CD4-positive, alpha-beta T cell (primary cell): ENCODE results near the gene DKK3. TPM values are rescaled to one million over a fixed set of nuclear protein-coding genes. Genes with fewer than 3 reads are reported as not detected.

Source experiments
- ATAC-seq: fragments of 200-7000 bp; cut with Tn5 transposase; one replicate; pipeline ENCODE4 v1.10.0; 2022; ENCODE audit warnings: mild to moderate bottlenecking; ENCODE audit not compliant: poor library complexity
- CTCF ChIA-PET: fragments of 350-600 bp; sonication (Branson Sonifier 250); formaldehyde crosslinking; loops from one replicate; lab custom pipeline; 2021; ENCODE audit warnings: antibody characterized with exemption, inconsistent platforms; lab: Charles Lee
- POLR2A ChIA-PET: fragments of 350-600 bp; sonication (Branson Sonifier 250); formaldehyde crosslinking; loops from one replicate; lab custom pipeline; 2021; ENCODE audit warnings: antibody characterized with exemption, inconsistent platforms; lab: Charles Lee
- DNase-seq, 14 experiments: peaks; one replicate each; pipeline ENCODE4 v3.0.0-alpha.2; 2013 to 2020; ENCODE audit warnings: mixed read lengths in 2 of 14
- H3K27ac ChIP-seq, 2 donors: one replicate each; pipeline versions ENCODE4 v1.5.1 to v1.7.0; 2013; ENCODE audit warnings: low read length in 2 of 2, low read depth in 1 of 2, mild to moderate bottlenecking in 1 of 2
- H3K27me3 ChIP-seq, 2 experiments: 1 replicate in 1 of 2; 2 replicates in 1 of 2; pipeline versions ENCODE4 v1.6.1 to v1.7.0; 2013; ENCODE audit warnings: low read length in 2 of 2, control low read depth in 1 of 2, mild to moderate bottlenecking in 1 of 2, moderate library complexity in 1 of 2; ENCODE audit not compliant: insufficient read depth in 2 of 2, control insufficient read depth in 1 of 2
- H3K36me3 ChIP-seq: one replicate; pipeline ENCODE4 v1.6.1; 2013; ENCODE audit warnings: low read length, control low read depth; ENCODE audit not compliant: insufficient read depth
- H3K4me1 ChIP-seq: one replicate; pipeline ENCODE4 v1.6.1; 2013; ENCODE audit warnings: low read length, control low read depth; ENCODE audit not compliant: insufficient read depth
- H3K4me3 ChIP-seq: one replicate; pipeline ENCODE4 v1.5.1; 2013; ENCODE audit warnings: mild to moderate bottlenecking, low read length, moderate library complexity
- H3K9me3 ChIP-seq, 2 experiments: 1 replicate in 1 of 2; 2 replicates in 1 of 2; pipeline versions ENCODE4 v1.6.1 to v1.7.0; 2013; ENCODE audit warnings: low read length in 2 of 2, mild to moderate bottlenecking in 2 of 2, control low read depth in 1 of 2, moderate library complexity in 1 of 2; ENCODE audit not compliant: control insufficient read depth in 1 of 2, insufficient read depth in 1 of 2
- H3K27ac Mint-ChIP-seq: one replicate; pipeline ENCODE4 v1.8.0; 2020; ENCODE audit warnings: mixed read lengths
- H3K27me3 Mint-ChIP-seq: one replicate; pipeline ENCODE4 v1.8.0; 2021; ENCODE audit warnings: mixed read lengths
- H3K36me3 Mint-ChIP-seq: one replicate; pipeline ENCODE4 v1.8.0; 2021; ENCODE audit warnings: low read depth, mixed read lengths
- H3K4me1 Mint-ChIP-seq: one replicate; pipeline ENCODE4 v1.8.0; 2021; ENCODE audit warnings: low read depth, mixed read lengths
- H3K4me3 Mint-ChIP-seq: one replicate; pipeline ENCODE4 v1.8.0; 2020; ENCODE audit warnings: mild to moderate bottlenecking, mixed read lengths
- H3K9me3 Mint-ChIP-seq: one replicate; pipeline ENCODE4 v1.8.0; 2020; ENCODE audit warnings: mixed read lengths
- intact Hi-C, 2 experiments: fragments of 100-400 bp; cut with DNase I in 1 of 2; cut with micrococcal nuclease in 1 of 2; formaldehyde crosslinking; loops; one replicate each; pipeline versions ENCODE4 v1.15.1 to v1.9.0; 2023 to 2025; cut with DNase I, micrococcal nuclease
- total RNA-seq, 174 experiments: library from RNA in 2 of 174; stranded (reverse) in 2 of 174; gene quantifications; one replicate each; pipeline ENCODE4 v1.2.3 and lab custom pipeline; 2021 to 2026
- TF ChIP-seq, protein P1 (sequence below): fragments of 200-600 bp; IDR thresholded peaks from one replicate; pipeline ENCODE4 v1.8.0; 2022; ENCODE audit warnings: antibody characterized with exemption, mild to moderate bottlenecking

DKK3 gene
- total RNA-seq, 2 experiments from 2014 or later = 0.61 to 0.71 TPM

DNA sequence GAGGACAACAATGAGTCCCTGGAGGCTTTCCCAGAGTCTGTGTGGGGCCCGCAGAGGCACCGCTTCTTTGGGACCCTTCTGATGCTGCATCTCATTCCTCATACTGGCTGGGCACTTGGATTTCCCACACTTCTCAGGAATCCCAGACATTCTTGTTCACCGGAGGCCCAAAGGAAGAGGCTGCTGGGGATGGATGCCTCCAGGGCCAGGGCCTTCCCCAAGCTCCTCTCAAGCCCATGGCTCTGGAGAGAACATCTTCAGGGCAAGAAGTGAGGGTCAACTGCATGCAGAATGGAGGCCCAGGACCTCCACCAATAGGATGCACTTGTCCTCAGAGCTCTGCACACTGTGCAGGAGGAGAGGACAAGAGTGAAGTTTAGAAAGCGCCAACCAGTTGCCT, 34.6 kb downstream of the DKK3 start:
- no peaks in the 10 kb centered on the region for H3K27me3 ChIP-seq
- peaks cover 10% of the 10 kb centered on the region for H3K4me1 ChIP-seq
- H3K27ac ChIP-seq = no peak overlapping the region
- Mint-ChIP-seq H3K4me3 (no peak overlapping the region), H3K36me3 (no peaks in the 10 kb centered on the region), H3K27me3 (no peaks in the 10 kb centered on the region), H3K27ac (no peak overlapping the region), H3K4me1 (peaks cover 7% of the 10 kb centered on the region), H3K9me3 (no peaks in the 10 kb centered on the region)
- no peaks in the 10 kb centered on the region for H3K9me3 ChIP-seq
- intact Hi-C loops = no loop called here
- TF ChIP-seq, protein P1, sequence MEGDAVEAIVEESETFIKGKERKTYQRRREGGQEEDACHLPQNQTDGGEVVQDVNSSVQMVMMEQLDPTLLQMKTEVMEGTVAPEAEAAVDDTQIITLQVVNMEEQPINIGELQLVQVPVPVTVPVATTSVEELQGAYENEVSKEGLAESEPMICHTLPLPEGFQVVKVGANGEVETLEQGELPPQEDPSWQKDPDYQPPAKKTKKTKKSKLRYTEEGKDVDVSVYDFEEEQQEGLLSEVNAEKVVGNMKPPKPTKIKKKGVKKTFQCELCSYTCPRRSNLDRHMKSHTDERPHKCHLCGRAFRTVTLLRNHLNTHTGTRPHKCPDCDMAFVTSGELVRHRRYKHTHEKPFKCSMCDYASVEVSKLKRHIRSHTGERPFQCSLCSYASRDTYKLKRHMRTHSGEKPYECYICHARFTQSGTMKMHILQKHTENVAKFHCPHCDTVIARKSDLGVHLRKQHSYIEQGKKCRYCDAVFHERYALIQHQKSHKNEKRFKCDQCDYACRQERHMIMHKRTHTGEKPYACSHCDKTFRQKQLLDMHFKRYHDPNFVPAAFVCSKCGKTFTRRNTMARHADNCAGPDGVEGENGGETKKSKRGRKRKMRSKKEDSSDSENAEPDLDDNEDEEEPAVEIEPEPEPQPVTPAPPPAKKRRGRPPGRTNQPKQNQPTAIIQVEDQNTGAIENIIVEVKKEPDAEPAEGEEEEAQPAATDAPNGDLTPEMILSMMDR = no peak
- H3K36me3 ChIP-seq = no peaks in the 10 kb centered on the region
- POLR2A ChIA-PET = no interaction called here
- CTCF ChIA-PET = no interaction called here
- no peak overlapping the region for H3K4me3 ChIP-seq
- DNase-seq (no peak), ATAC-seq (no peak)

DNA sequence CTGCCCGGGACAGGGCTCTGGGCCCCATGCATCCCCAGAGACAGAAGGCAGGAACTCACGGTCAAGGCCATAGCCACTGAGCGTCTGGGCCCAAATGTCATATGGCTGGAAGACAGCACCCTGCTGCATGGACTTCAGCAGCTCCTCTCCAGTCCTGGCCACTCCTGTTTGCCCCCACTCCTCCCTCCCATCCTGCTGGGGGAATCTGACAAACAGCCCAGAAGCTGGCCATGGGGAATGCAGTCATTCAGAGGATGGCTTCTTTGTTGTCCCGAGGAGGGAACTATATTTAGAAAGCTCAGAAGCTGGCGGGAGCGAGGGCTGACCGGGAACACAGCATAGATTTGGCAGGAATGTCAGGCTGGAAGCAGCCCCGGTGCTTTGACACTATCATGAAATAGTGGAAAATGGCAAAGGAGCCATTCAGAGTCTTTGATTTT, 35.0 kb downstream of the DKK3 start:
- intact Hi-C loops = no loop called here
- Mint-ChIP-seq H3K4me3 (no peak overlapping the region), H3K9me3 (no peaks in the 10 kb centered on the region), H3K4me1 (peaks cover 7% of the 10 kb centered on the region), H3K27ac (no peak overlapping the region), H3K36me3 (no peaks in the 10 kb centered on the region), H3K27me3 (no peaks in the 10 kb centered on the region)
- ChIA-PET POLR2A (no interaction called here), CTCF (no interaction called here)
- no peaks in the 10 kb centered on the region for H3K36me3 ChIP-seq
- H3K27ac ChIP-seq = no peak overlapping the region
- no peak overlapping the region for H3K4me3 ChIP-seq
- ATAC-seq (no peak), DNase-seq (no peak)
- TF ChIP-seq, protein P1 = no peak
- H3K4me1 ChIP-seq = peaks cover 10% of the 10 kb centered on the region
- H3K9me3 ChIP-seq = no peaks in the 10 kb centered on the region
- no peaks in the 10 kb centered on the region for H3K27me3 ChIP-seq

DNA sequence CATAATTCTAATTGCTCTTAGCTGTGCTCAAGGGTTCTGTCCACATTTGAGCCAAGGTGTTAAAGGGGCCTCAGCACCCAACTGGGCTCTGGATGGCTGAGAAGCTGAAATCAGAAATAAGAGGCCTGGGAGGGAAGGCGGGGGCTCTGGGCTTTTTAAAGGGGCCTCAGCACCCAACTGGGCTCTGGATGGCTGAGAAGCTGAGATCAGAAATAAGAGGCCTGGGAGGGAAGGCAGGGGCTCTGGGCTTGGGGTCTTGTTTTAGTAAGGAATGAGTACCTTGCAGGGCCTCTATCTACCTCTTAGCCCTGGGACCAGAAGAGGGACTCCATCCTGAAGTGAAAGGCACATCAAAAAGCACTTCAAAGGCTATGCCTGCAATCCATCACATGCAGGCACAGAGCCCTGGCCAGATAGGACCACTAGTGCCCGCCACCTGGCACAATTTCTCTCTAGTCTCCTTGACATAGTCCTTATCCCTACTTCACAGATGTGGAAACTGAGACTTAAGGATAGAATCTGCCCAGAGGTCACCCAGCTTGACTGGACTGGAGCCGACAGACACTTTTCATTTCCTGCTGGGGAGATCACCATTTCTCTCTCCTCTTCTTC, 35.6 kb downstream of the DKK3 start:
- CTCF ChIA-PET = no interaction called here
- Histone ChIP-seq H3K27ac (no peak overlapping the region), H3K4me3 (no peak overlapping the region), H3K4me1 (peaks cover 10% of the 10 kb centered on the region), H3K9me3 (no peaks in the 10 kb centered on the region), H3K36me3 (no peaks in the 10 kb centered on the region), H3K27me3 (no peaks in the 10 kb centered on the region)
- Mint-ChIP-seq H3K9me3 (no peaks in the 10 kb centered on the region), H3K36me3 (no peaks in the 10 kb centered on the region), H3K27ac (no peak overlapping the region), H3K4me1 (peaks cover 7% of the 10 kb centered on the region), H3K4me3 (no peak overlapping the region), H3K27me3 (no peaks in the 10 kb centered on the region)
- POLR2A ChIA-PET = no interaction called here
- intact Hi-C loops = no loop called here
- ATAC-seq (no peak), DNase-seq (no peak)
- TF ChIP-seq, protein P1 = no peak
